ENCODE data around the gene NBR1. TPM values are rescaled to one million over a fixed set of nuclear protein-coding genes. Genes with fewer than 3 reads are reported as not detected.

The NBR1 gene
- total RNA-seq, 1 experiment from 2014 or later, result 60.8 TPM

GRCh38 chr17:43142153-43142552 is 28.9 kb upstream of the NBR1 start:
- intact Hi-C loops (cut with micrococcal nuclease), result no loop called here

GRCh38 chr17:43143201-43143600 is 27.8 kb upstream of the NBR1 start:
- BruUV-seq (replicated peaks), result no TSS peak
- H3K4me3 ChIP-seq (replicated peaks in 1 of 2; ENCODE audit: low read depth in 1 of 2, low read length in 2 of 2), result no peak overlapping the region
- no peaks in the 10 kb centered on the region for H3K27me3 ChIP-seq (ENCODE audit: insufficient read depth, low read length)
- no peaks in the 10 kb centered on the region for H3K79me2 ChIP-seq (ENCODE audit: insufficient read depth, low read length)
- H3K27ac ChIP-seq (ENCODE audit: low read depth, low read length), result no peak overlapping the region
- no peaks in the 10 kb centered on the region for H4K20me1 ChIP-seq (ENCODE audit: insufficient read depth)
- no peak overlapping the region for H3K4me2 ChIP-seq (ENCODE audit: low read length)
- POLR2A ChIA-PET, result no interaction called here
- intact Hi-C loops (cut with micrococcal nuclease), result no loop called here
- H3K9me2 ChIP-seq (ENCODE audit: insufficient read depth), result no peaks in the 10 kb centered on the region
- peaks cover 2 to 6% of the 10 kb centered on the region in 2 experiments for H3K4me1 ChIP-seq (ENCODE audit: control insufficient read depth in 1 of 2, insufficient read depth in 2 of 2, low read length in 2 of 2)
- CTCF ChIA-PET, result no interaction called here
- ATAC-seq (no peak), DNase-seq (ENCODE audit: low read depth, low spot score) (no peak)
- H3K36me3 ChIP-seq (ENCODE audit: control insufficient read depth in 1 of 2, insufficient read depth in 2 of 2, low read length in 2 of 2), result no peaks in the 10 kb centered on the region
- no peak overlapping the region for H2AFZ ChIP-seq (ENCODE audit: low read depth, low read length, poor library complexity, severe bottlenecking)
- H3K9ac ChIP-seq (ENCODE audit: low read length), result no peak overlapping the region
- RAD21 ChIA-PET (ENCODE audit: low non-redundant PET in 1 of 2, low total read pairs in 2 of 2, uncharacterized antibody in 2 of 2, unreplicated experiment in 2 of 2), result no interaction called here
- H3K9me3 ChIP-seq (ENCODE audit: control insufficient read depth in 1 of 2, insufficient read depth in 1 of 2, low read depth in 1 of 2, low read length in 2 of 2), result no peaks in the 10 kb centered on the region
- TF ChIP-seq YY1 (IDR thresholded peaks at IDR 0.05; ENCODE audit: extremely low read depth, insufficient replicate concordance, low read depth, low read length) (no peak), CBX3 (IDR thresholded peaks at IDR 0.05; ENCODE audit: low read depth) (no peak), RAD21 (IDR thresholded peaks at IDR 0.05; ENCODE audit: low read depth) (no peak), ZNF274 (IDR thresholded peaks at IDR 0.05; ENCODE audit: low read depth, low read length) (no peak), MAX (IDR thresholded peaks at IDR 0.05) (no peak), ZFX (IDR thresholded peaks at IDR 0.05) (no peak), SRF (IDR thresholded peaks at IDR 0.05; ENCODE audit: low read depth) (no peak), CTCF (IDR thresholded peaks at IDR 0.05 in 2 of 3, conservative IDR thresholded peaks at IDR 0.05 in 1 of 3; ENCODE audit: borderline replicate concordance in 1 of 3, insufficient read depth in 1 of 3, low read depth in 2 of 3, low read length in 2 of 3) (no peak), JUND (IDR thresholded peaks at IDR 0.05) (no peak), CEBPB (IDR thresholded peaks at IDR 0.05; ENCODE audit: low read depth) (no peak)
- TF ChIP-seq, protein P1, sequence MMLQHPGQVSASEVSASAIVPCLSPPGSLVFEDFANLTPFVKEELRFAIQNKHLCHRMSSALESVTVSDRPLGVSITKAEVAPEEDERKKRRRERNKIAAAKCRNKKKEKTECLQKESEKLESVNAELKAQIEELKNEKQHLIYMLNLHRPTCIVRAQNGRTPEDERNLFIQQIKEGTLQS (IDR thresholded peaks at IDR 0.05), result no peak
- TF ChIP-seq, protein P2, sequence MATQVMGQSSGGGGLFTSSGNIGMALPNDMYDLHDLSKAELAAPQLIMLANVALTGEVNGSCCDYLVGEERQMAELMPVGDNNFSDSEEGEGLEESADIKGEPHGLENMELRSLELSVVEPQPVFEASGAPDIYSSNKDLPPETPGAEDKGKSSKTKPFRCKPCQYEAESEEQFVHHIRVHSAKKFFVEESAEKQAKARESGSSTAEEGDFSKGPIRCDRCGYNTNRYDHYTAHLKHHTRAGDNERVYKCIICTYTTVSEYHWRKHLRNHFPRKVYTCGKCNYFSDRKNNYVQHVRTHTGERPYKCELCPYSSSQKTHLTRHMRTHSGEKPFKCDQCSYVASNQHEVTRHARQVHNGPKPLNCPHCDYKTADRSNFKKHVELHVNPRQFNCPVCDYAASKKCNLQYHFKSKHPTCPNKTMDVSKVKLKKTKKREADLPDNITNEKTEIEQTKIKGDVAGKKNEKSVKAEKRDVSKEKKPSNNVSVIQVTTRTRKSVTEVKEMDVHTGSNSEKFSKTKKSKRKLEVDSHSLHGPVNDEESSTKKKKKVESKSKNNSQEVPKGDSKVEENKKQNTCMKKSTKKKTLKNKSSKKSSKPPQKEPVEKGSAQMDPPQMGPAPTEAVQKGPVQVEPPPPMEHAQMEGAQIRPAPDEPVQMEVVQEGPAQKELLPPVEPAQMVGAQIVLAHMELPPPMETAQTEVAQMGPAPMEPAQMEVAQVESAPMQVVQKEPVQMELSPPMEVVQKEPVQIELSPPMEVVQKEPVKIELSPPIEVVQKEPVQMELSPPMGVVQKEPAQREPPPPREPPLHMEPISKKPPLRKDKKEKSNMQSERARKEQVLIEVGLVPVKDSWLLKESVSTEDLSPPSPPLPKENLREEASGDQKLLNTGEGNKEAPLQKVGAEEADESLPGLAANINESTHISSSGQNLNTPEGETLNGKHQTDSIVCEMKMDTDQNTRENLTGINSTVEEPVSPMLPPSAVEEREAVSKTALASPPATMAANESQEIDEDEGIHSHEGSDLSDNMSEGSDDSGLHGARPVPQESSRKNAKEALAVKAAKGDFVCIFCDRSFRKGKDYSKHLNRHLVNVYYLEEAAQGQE (IDR thresholded peaks at IDR 0.05; ENCODE audit: low read depth), result no peak

More at GRCh38 chr17:43142153-43142552, 28.9 kb upstream of the NBR1 start:
- H3K4me2 ChIP-seq (ENCODE audit: low read length), result no peak overlapping the region
- no peaks in the 10 kb centered on the region for H3K9me3 ChIP-seq (ENCODE audit: control insufficient read depth in 1 of 2, insufficient read depth in 1 of 2, low read depth in 1 of 2, low read length in 2 of 2)
- H2AFZ ChIP-seq (ENCODE audit: low read depth, low read length, poor library complexity, severe bottlenecking), result no peak overlapping the region
- no peaks in the 10 kb centered on the region for H3K27me3 ChIP-seq (ENCODE audit: insufficient read depth, low read length)
- ChIA-PET POLR2A (no interaction called here), RAD21 (ENCODE audit: low non-redundant PET in 1 of 2, low total read pairs in 2 of 2, uncharacterized antibody in 2 of 2, unreplicated experiment in 2 of 2) (no interaction called here), CTCF (no interaction called here)
- no peaks in the 10 kb centered on the region for H3K79me2 ChIP-seq (ENCODE audit: insufficient read depth, low read length)
- H3K4me1 ChIP-seq (ENCODE audit: control insufficient read depth in 1 of 2, insufficient read depth in 2 of 2, low read length in 2 of 2), result peaks cover 4 to 6% of the 10 kb centered on the region in 2 experiments
- DNase-seq (ENCODE audit: low read depth, low spot score) (no peak), ATAC-seq (no peak)
- no peaks in the 10 kb centered on the region for H3K36me3 ChIP-seq (ENCODE audit: control insufficient read depth in 1 of 2, insufficient read depth in 2 of 2, low read length in 2 of 2)
- no peak for TF ChIP-seq EZH2phosphoT487 (IDR thresholded peaks at IDR 0.05; ENCODE audit: borderline replicate concordance)
- TF ChIP-seq POLR2AphosphoS5 (IDR thresholded peaks at IDR 0.05; ENCODE audit: low read depth, low read length), result no peak
- no peak for TF ChIP-seq CEBPB (IDR thresholded peaks at IDR 0.05; ENCODE audit: low read depth)
- no peak for TF ChIP-seq JUND (IDR thresholded peaks at IDR 0.05)
- no peaks in the 10 kb centered on the region for H3K9me2 ChIP-seq (ENCODE audit: insufficient read depth)
- no peaks in the 10 kb centered on the region for H4K20me1 ChIP-seq (ENCODE audit: insufficient read depth)
- H3K4me3 ChIP-seq (replicated peaks in 1 of 2; ENCODE audit: low read depth in 1 of 2, low read length in 2 of 2), result no peak overlapping the region
- H3K27ac ChIP-seq (ENCODE audit: low read depth, low read length), result no peak overlapping the region
- no TSS peak for BruUV-seq (replicated peaks)
- H3K9ac ChIP-seq (ENCODE audit: low read length), result no peak overlapping the region
